HG03342 (cell line): Measurements from ENCODE around the gene FSTL4.

Source experiments
- ATAC-seq: cut with Tn5 transposase; IDR thresholded peaks from one replicate; pipeline ENCODE4 v1.9.1; 2021; ENCODE audit warnings: mild to moderate bottlenecking, moderate library complexity; ENCODE audit not compliant: unreplicated experiment

The FSTL4 gene

GRCh38 chr5:133611357-133612248, 738 bp downstream of the FSTL4 start:
- ATAC-seq = no peak

- no peak for ATAC-seq
These were observed 1.6 kb downstream of the FSTL4 start for GRCh38 chr5:133610489-133611356.

GRCh38 chr5:133607451-133607850, 4.9 kb downstream of the FSTL4 start:
- ATAC-seq = no peak

- ATAC-seq = no peak
These were observed 5.5 kb downstream of the FSTL4 start for GRCh38 chr5:133606835-133607234.

GRCh38 chr5:133605323-133605722, 7.0 kb downstream of the FSTL4 start:
- ATAC-seq = no peak

- ATAC-seq = no peak
These were observed 8.6 kb downstream of the FSTL4 start for GRCh38 chr5:133603711-133604110.

- no peak for ATAC-seq
These were observed 9.4 kb downstream of the FSTL4 start for GRCh38 chr5:133602835-133603380.

- ATAC-seq = no peak
These were observed 12.7 kb downstream of the FSTL4 start for GRCh38 chr5:133599600-133599999.

GRCh38 chr5:133599044-133599443, 13.3 kb downstream of the FSTL4 start:
- ATAC-seq = no peak

GRCh38 chr5:133596049-133596448, 16.3 kb downstream of the FSTL4 start:
- ATAC-seq = no peak

GRCh38 chr5:133595465-133595864, 16.9 kb downstream of the FSTL4 start:
- no peak for ATAC-seq

- no peak for ATAC-seq
These were observed 23.1 kb downstream of the FSTL4 start for GRCh38 chr5:133589286-133589685.

GRCh38 chr5:133582971-133583370, 29.4 kb downstream of the FSTL4 start:
- no peak for ATAC-seq

GRCh38 chr5:133581918-133582317, 30.4 kb downstream of the FSTL4 start:
- ATAC-seq = no peak

- no peak for ATAC-seq
These were observed 31.0 kb downstream of the FSTL4 start for GRCh38 chr5:133581348-133581747.

GRCh38 chr5:133580618-133581017, 31.7 kb downstream of the FSTL4 start:
- ATAC-seq = no peak

GRCh38 chr5:133579766-133580165, 32.6 kb downstream of the FSTL4 start:
- no peak for ATAC-seq

GRCh38 chr5:133569347-133569746, 43.0 kb downstream of the FSTL4 start:
- ATAC-seq = no peak

- no peak for ATAC-seq
These were observed 46.3 kb downstream of the FSTL4 start for GRCh38 chr5:133565993-133566392.

GRCh38 chr5:133564921-133565565, 47.3 kb downstream of the FSTL4 start:
- ATAC-seq = no peak

- ATAC-seq = no peak
These were observed 49.8 kb downstream of the FSTL4 start for GRCh38 chr5:133562554-133562953.
